LNCaP clone FGC (cell line): ENCODE data around the gene TRH.
A peak's percentile ranks its signal among the peaks of the same experiment; 100 is the strongest.

Experiments used
- DNase-seq: peaks from one replicate; pipeline ENCODE4 v3.0.0-alpha.2; 2011; ENCODE audit warnings: low read depth
- H3K4me3 ChIP-seq: 2 replicates; pipeline ENCODE4 v1.5.1; 2011; ENCODE audit warnings: mild to moderate bottlenecking, low read depth, low read length, control low read depth
- TF ChIP-seq, protein P1 (sequence below): IDR thresholded peaks from 2 replicates; pipeline ENCODE4 v1.5.1; 2012; ENCODE audit warnings: mild to moderate bottlenecking; ENCODE audit not compliant: control insufficient read depth, insufficient read depth; ENCODE audit errors: extremely low read depth

Gene TRH, protein sequence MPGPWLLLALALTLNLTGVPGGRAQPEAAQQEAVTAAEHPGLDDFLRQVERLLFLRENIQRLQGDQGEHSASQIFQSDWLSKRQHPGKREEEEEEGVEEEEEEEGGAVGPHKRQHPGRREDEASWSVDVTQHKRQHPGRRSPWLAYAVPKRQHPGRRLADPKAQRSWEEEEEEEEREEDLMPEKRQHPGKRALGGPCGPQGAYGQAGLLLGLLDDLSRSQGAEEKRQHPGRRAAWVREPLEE

DNA sequence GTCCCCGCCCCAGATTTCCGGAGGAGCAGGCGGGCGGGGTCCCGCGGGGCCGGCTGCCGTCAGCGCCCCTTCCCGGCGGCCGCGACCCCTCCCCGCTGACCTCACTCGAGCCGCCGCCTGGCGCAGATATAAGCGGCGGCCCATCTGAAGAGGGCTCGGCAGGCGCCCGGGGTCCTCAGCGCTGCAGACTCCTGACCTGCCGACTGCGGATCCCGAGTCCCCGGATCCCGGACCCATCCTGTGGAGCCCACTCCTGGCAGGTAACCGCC is at the start of gene TRH:
Gene TRH, plus strand, starts transcription at position 157 of the 269 bp plus-strand sequence. CDS start 1,097 bp downstream, outside the sequence.
- TF ChIP-seq, protein P1, sequence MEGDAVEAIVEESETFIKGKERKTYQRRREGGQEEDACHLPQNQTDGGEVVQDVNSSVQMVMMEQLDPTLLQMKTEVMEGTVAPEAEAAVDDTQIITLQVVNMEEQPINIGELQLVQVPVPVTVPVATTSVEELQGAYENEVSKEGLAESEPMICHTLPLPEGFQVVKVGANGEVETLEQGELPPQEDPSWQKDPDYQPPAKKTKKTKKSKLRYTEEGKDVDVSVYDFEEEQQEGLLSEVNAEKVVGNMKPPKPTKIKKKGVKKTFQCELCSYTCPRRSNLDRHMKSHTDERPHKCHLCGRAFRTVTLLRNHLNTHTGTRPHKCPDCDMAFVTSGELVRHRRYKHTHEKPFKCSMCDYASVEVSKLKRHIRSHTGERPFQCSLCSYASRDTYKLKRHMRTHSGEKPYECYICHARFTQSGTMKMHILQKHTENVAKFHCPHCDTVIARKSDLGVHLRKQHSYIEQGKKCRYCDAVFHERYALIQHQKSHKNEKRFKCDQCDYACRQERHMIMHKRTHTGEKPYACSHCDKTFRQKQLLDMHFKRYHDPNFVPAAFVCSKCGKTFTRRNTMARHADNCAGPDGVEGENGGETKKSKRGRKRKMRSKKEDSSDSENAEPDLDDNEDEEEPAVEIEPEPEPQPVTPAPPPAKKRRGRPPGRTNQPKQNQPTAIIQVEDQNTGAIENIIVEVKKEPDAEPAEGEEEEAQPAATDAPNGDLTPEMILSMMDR, result no peak
- H3K4me3 ChIP-seq, result no peak within 1 kb of the TSS
- DNase-seq, result no peak

DNA sequence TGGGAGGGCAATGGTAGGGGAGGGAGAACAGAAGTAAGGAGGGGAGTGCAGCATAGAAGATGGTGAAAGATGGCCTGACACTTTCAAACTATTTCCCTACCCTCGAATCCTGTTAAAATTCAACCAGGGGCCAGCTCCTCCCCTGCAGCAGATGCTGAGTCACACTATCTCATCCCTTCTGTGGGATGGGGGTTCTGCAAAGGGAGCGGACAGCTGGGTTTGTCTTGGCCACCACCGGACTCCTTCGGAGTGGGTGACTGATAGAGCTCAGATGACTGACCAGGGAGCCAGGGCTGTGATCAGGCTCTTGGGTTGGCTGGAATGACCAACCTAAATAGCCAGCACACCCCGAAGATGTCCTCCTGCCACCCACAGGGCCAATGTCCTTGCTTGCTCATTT is 47.4 kb upstream of the TRH start:
- TF ChIP-seq, protein P1, result no peak
- DNase-seq, result no peak
- no peak overlapping the region for H3K4me3 ChIP-seq

DNA sequence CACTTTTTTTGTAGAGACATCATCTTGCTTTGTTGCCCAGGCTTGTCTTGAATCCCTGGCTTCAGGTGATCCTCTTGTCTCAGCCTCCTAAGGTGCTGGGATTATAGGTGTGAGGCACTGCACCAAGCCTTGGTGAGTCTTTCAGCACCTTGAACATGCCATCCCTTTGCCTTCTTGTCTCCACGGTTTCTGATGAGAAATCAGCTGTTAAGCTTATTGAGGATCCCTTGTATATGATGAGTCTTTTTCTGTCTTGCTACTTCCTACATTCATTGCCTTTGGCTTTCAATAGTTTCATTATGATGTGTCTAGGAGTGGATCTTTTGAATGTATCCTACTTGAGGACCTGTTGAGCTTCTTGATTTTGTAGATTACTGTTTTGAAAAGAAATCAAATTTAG is 45.1 kb upstream of the TRH start:
- TF ChIP-seq, protein P1, result no peak
- H3K4me3 ChIP-seq, result no peak overlapping the region
- no peak for DNase-seq

DNA sequence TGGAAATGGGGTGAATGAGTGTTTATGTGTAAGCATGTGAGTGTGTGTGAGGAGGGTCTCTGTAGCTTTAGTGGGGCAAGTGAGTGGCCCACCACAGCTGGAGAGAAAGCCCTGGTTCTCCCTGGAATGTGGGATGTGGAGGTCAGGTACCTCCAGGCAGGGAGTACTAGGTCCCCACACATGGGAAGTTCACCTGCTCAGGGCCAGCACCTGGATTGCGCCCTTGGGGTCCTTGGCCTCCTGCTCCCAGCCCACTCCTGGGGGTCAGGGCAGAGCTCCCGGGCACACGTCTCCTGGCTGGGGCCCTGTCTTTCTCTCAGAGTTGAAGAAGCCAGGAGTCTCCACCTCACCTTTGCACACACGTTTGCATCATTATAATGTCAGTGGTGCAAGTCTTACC is 41.0 kb upstream of the TRH start:
- TF ChIP-seq, protein P1, result no peak
- no peak for DNase-seq
- no peak overlapping the region for H3K4me3 ChIP-seq

DNA sequence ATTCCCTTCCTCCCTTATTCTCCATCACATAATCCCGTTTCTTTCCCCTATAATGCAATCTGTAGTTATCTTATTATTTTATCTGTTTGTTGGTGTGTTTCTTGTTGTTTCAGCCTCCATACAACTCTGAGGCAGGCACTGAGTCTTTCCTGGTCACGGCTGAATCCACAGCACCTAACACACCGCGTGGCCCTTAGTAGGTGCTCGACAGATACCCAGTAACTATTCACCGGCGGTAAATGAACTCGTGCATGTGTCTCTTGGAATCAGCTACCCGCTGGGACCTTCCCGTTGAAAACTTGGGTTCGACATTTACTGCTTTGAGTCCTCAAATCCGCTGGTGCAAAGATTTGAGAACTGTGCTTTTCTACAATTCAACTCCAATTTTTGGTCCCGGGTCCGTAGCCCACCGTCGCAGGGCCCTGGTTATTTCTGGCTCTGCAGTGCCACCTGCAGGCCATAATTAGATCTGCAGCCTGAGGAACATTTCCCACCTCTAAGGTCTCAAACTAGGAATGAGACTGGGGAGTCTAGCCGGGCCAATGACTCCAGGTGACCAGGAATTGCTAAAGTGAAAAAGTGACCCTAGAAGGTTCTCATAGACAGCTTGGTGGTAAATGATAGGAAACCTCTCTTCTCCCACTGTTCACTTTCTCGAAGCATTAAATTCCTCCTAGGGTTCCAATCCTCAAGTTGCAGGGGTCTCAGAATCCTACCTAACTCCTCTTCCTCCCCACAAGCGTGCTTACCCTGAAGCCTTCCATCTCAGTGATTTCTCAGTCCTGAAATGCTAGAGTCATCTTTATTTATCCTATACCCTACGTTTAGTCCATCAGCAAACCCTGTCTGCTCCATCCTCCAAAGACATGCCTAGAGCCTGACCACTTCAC is 40.0 kb upstream of the TRH start:
- no peak for DNase-seq
- TF ChIP-seq, protein P1, result peak; percentile 90
- H3K4me3 ChIP-seq, result no peak overlapping the region

DNA sequence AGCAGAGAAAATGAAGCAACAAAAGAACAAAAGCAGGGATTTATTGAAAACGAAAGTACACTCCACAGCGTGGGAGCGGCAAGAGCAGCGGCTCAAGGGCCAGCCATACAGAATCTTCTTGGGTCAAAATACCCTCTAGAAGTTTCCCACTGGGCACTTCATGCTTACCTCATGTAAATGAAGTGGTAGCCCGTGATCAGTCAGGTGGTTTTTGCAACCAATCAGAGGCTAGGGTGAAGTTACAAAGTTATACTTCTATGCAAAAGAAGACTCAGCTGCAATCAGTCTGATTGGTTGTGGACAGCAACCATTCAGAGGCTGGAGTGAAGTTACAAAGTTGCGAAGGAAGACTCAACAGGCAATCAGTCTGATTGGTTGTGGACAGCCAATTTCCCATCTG is 37.8 kb upstream of the TRH start:
- no peak overlapping the region for H3K4me3 ChIP-seq
- TF ChIP-seq, protein P1, result no peak
- DNase-seq, result no peak
